GM10266 (cell line): ENCODE data around the gene GOLGA3.
"Not testable (repeated sequence)": the region's sequence is repeated elsewhere in the genome, so short reads cannot be mapped to it uniquely, and the experiment has no call there.

Experiments used
- DNase-seq: peaks from one replicate; pipeline ENCODE4 v3.0.0; 2012; ENCODE audit errors: extremely low spot score
- TF ChIP-seq, protein P1 (sequence below): IDR thresholded peaks from 2 replicates; pipeline ENCODE4 v1.5.1; 2012; ENCODE audit warnings: mild to moderate bottlenecking, low read depth; ENCODE audit not compliant: control insufficient read depth, insufficient read depth; ENCODE audit errors: missing control alignments

GOLGA3 gene

DNA sequence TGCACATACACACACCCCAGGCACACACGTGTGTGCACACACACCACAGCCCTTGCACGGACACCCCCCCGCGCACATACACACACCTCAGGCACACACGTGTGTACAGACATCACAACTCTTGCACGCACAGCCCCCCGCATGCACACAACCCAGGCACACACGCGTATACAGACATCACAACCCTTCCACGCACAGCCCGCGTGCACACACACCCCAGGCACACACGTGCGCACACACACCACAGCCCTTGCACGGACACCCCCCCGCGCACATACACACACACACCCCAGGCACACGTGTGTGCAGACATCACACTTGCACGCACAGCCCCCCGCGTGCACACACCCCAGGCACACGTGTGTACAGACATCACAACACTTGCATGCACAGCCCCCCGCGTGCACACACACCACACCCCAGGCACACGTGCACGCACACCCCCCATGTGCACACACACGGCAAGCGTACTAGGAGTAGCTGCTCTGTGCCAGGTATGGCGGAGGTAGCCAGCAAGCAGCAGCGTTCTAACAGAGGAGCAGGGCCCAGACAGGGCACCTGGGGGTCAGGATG, 48.8 kb downstream of the GOLGA3 start:
- TF ChIP-seq, protein P1, sequence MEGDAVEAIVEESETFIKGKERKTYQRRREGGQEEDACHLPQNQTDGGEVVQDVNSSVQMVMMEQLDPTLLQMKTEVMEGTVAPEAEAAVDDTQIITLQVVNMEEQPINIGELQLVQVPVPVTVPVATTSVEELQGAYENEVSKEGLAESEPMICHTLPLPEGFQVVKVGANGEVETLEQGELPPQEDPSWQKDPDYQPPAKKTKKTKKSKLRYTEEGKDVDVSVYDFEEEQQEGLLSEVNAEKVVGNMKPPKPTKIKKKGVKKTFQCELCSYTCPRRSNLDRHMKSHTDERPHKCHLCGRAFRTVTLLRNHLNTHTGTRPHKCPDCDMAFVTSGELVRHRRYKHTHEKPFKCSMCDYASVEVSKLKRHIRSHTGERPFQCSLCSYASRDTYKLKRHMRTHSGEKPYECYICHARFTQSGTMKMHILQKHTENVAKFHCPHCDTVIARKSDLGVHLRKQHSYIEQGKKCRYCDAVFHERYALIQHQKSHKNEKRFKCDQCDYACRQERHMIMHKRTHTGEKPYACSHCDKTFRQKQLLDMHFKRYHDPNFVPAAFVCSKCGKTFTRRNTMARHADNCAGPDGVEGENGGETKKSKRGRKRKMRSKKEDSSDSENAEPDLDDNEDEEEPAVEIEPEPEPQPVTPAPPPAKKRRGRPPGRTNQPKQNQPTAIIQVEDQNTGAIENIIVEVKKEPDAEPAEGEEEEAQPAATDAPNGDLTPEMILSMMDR, result no peak
- DNase-seq, result no peak

DNA sequence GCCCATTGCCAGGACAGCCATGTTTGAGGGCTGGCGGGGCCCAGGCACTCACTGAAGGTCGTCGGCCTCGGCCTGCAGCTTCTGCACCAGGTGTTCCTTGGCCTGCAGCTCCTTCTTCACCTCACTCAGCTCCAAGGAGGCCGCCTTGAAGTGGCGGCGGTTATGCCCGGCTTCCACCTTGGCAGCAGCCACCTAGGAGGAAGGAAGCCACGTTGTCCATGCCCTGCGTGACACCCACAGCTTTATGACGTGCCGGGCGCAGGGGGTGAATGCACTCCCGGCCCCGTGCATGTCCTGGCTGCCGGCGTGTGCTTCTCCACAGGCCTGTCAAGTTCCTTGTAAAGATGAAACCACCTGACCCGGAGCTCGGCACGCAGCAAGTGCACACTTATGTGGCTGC, 51.1 kb downstream of the GOLGA3 start:
- DNase-seq, result no peak
- TF ChIP-seq, protein P1, result no peak

DNA sequence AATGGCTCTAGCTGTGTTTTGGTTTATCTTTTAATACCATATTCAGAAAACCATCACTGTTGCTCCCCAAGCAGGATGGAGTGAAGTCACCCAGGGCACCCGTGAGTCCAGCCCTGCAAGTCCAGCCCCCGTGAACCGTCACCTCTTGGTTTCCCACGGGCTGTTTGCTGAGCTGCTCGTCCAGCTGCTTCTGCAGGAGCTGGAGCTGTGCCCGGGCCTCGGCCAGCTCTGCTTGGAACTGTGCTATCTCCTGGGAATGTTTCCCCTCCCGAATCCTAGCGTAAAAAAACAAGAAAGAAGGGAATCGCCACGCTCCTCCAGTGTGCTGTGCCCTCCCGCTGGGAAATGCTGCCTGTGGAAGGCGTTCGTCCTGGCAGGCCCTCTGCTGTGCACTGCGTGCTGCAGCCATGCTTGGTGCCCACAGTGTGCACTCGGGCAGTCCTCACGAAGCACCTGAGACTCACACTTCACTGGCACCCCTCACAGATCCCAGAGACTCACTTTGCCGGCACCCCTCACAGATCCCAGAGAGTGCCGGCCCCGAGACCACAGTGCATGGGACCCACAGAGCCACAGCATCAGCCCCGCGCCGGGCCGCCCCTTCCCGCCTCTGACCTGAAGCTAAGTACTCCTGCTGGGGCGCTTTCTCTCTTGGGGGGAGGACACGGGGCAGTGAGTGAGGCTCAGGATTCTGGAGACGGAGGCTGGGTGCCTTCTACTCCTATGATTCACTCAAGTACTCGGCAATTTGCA, 51.7 kb downstream of the GOLGA3 start:
- no peak for DNase-seq
- TF ChIP-seq, protein P1, result no peak

DNA sequence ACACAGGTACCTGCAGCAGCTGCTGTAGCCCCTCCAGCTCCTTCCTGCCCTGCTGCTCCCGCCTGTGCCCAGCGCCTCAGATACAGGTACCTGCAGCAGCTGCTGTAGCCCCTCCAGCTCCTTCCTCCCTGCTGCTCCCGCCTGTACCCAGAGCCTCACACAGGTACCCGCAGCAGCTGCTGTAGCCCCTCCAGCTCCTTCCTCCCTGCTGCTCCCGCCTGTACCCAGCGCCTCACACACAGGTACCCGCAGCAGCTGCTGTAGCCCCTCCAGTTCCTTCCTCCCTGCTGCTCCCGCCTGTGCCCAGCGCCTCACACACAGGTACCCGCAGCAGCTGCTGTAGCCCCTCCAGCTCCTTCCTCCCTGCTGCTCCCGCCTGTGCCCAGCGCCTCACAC, 52.4 kb downstream of the GOLGA3 start:
- DNase-seq, result not testable (repeated sequence)

DNA sequence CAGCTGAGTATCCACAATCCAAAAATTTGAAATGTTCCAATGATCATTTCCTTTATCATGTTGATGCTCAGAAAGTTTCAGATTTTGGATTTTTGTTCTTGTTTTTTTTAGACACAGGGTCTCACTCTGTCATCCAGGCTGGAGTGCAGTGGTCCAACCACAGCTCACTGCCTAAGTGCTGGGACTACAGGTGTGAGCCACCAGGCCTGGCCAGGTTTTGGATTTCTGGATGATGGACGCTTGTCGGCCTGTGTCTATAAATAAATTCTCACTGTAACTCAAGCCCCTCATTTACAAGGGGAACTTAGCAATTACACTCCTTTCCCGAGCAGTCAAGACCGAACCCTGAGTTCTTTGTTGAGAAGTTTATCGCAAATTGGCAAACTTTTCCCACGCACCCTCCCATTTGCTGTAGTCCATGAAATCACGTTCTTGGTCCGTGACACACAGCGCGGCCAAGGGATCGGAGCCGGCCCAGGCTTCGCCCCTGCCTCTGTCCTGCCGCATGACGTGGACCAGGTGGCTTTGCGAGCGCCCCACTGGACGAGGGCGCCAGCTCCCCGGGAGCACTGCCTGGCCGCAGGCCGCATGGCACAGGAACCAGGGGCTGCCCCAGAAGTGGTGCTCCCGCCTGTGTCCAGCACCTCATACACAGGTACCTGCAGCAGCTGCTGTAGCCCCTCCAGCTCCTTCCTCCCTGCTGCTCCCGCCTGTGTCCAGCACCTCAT, 53.0 kb downstream of the GOLGA3 start:
- DNase-seq, result no peak
- TF ChIP-seq, protein P1, result no peak

DNA sequence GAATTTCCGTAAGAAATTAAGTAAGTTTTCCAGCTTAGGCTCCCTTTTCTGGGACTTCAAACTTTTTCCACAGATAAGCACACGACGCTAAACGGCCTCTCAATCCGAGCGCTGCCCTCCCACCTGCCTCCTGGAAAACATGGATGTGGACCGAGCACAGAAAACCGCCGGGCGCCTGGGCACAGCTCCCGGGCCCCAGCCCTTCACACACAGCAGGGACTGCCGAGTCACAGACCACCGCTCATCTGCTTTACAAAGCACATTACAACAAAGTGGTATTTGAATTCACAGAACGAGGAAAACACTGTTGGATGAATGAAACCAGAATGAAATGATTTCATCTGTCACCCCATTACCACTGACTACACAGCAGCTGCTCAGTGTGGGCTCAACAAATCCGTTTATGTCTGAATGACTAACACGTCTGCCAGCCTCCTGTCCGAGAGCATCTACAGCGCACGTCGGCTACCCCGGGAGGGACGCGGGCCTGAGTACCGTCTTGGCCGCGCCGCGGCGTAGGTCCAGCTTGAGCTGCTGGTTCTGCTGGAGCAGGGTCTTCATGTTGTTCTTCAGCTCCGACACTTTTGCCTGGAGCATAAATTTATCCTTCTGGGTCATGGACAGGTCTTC, 53.9 kb downstream of the GOLGA3 start:
- TF ChIP-seq, protein P1, result no peak
- no peak for DNase-seq

DNA sequence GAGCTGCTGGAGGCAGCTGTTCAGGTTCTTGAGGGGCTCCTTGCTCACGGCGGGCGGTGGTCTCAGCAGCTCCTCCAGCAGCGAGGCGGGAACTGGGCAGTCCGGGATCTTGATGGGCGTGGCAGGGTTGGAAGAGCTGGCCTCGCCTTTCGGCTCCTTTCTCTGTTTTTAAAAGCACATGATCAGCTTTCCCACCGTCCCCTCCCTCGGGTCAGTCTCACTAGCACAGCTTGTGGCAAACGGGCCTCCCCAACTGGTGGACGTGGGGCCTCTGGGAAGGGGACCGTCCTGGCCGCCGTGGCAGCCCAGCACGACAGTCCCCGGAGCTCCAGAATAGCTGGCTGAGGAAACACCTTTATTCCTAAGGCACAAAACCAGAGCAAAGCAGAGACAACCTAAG, 54.5 kb downstream of the GOLGA3 start:
- TF ChIP-seq, protein P1, result no peak
- DNase-seq, result no peak
